H9 (cell line): ENCODE results near the gene RGS14. TPM values are rescaled to one million over a fixed set of nuclear protein-coding genes. Genes with fewer than 3 reads are reported as not detected.

Experiments used
- DNase-seq: peaks from one replicate; pipeline ENCODE4 v3.0.0-alpha.2; 2017
- H2AFZ ChIP-seq: one replicate; pipeline ENCODE4 v1.6.1; 2013; ENCODE audit warnings: mild to moderate bottlenecking, low read length, control low read depth, moderate library complexity
- H2AK5ac ChIP-seq: 2 replicates; pipeline ENCODE4 v1.6.1; 2013; ENCODE audit warnings: low read length, control low read depth, mixed read lengths; ENCODE audit not compliant: insufficient read length
- H2BK120ac ChIP-seq: one replicate; pipeline ENCODE4 v1.6.1; 2013; ENCODE audit warnings: low read depth, mild to moderate bottlenecking, low read length, control low read depth, inconsistent platforms; ENCODE audit not compliant: poor library complexity, severe bottlenecking
- H2BK12ac ChIP-seq: 2 replicates; pipeline ENCODE4 v1.6.1; 2013; ENCODE audit warnings: low read length, control low read depth, mixed read lengths, low read depth; ENCODE audit not compliant: insufficient read length
- H2BK15ac ChIP-seq: 2 replicates; pipeline ENCODE4 v1.6.1; 2013; ENCODE audit warnings: low read depth, low read length, control low read depth
- H2BK20ac ChIP-seq: one replicate; pipeline ENCODE4 v1.6.1; 2013; ENCODE audit warnings: low read depth, mild to moderate bottlenecking, low read length, control low read depth, inconsistent platforms; ENCODE audit not compliant: poor library complexity, severe bottlenecking
- H2BK5ac ChIP-seq: 2 replicates; pipeline ENCODE4 v1.6.1; 2013; ENCODE audit warnings: low read length, control low read depth, mixed read lengths; ENCODE audit not compliant: insufficient read length
- H3K14ac ChIP-seq: 2 replicates; pipeline ENCODE4 v1.6.1; 2013; ENCODE audit warnings: low read length, control low read depth; ENCODE audit not compliant: insufficient read depth
- H3K18ac ChIP-seq: 2 replicates; pipeline ENCODE4 v1.6.1; 2013; ENCODE audit warnings: low read depth, mild to moderate bottlenecking, mixed read lengths, low read length, control low read depth; ENCODE audit not compliant: insufficient read length
- H3K23ac ChIP-seq: 2 replicates; pipeline ENCODE4 v1.6.1; 2013; ENCODE audit warnings: low read length, control low read depth, mixed read lengths, low read depth; ENCODE audit not compliant: insufficient read length
- H3K23me2 ChIP-seq: 2 replicates; pipeline ENCODE4 v1.6.1; 2013; ENCODE audit warnings: low read depth, mild to moderate bottlenecking, mixed read lengths, low read length, control low read depth; ENCODE audit not compliant: insufficient read length, poor library complexity, severe bottlenecking
- H3K27ac ChIP-seq: 2 replicates; pipeline ENCODE4 v1.5.1; 2013; ENCODE audit warnings: low read length, control low read depth, mixed read lengths, low read depth; ENCODE audit not compliant: insufficient read length
- H3K27me3 ChIP-seq: 2 replicates; pipeline ENCODE4 v1.6.1; 2013; ENCODE audit warnings: low read length, control low read depth, inconsistent platforms; ENCODE audit not compliant: insufficient read depth
- H3K4ac ChIP-seq: 2 replicates; pipeline ENCODE4 v1.6.1; 2013; ENCODE audit warnings: low read depth, mild to moderate bottlenecking, control low read depth, inconsistent platforms, low read length, moderate library complexity
- H3K4me1 ChIP-seq: 2 replicates; pipeline ENCODE4 v1.6.1; 2013; ENCODE audit warnings: low read length, control low read depth, inconsistent platforms; ENCODE audit not compliant: insufficient read depth
- H3K4me2 ChIP-seq: 2 replicates; pipeline ENCODE4 v1.6.1; 2013; ENCODE audit warnings: low read length, control low read depth, mixed read lengths; ENCODE audit not compliant: insufficient read length, insufficient read depth
- H3K56ac ChIP-seq: 2 replicates; pipeline ENCODE4 v1.6.1; 2013; ENCODE audit warnings: low read depth, mild to moderate bottlenecking, mixed read lengths, low read length, control low read depth; ENCODE audit not compliant: insufficient read length
- H3K79me1 ChIP-seq: 2 replicates; pipeline ENCODE4 v1.6.1; 2013; ENCODE audit warnings: low read depth, mild to moderate bottlenecking, moderate library complexity, low read length, control low read depth, inconsistent platforms; ENCODE audit not compliant: insufficient read depth, poor library complexity, severe bottlenecking
- H3K79me2 ChIP-seq: 2 replicates; pipeline ENCODE4 v1.6.1; 2013; ENCODE audit warnings: low read length, control low read depth, inconsistent platforms; ENCODE audit not compliant: insufficient read depth
- H3K9ac ChIP-seq: 2 replicates; pipeline ENCODE4 v1.6.1; 2013; ENCODE audit warnings: low read length, control low read depth, mixed read lengths; ENCODE audit not compliant: insufficient read length; ENCODE audit errors: extremely low read depth
- H3K9me3 ChIP-seq: one replicate; pipeline ENCODE4 v1.6.1; 2013; ENCODE audit warnings: low read depth, low read length, inconsistent platforms; ENCODE audit not compliant: control insufficient read depth
- H3T11ph ChIP-seq: one replicate; pipeline ENCODE4 v1.6.1; 2013; ENCODE audit warnings: mild to moderate bottlenecking, low read length, control low read depth, inconsistent platforms
- H4K20me1 ChIP-seq: one replicate; pipeline ENCODE4 v1.6.1; 2013; ENCODE audit not compliant: control insufficient read depth, insufficient read length, insufficient read depth
- H4K5ac ChIP-seq: 2 replicates; pipeline ENCODE4 v1.6.1; 2013; ENCODE audit warnings: low read depth, mild to moderate bottlenecking, mixed read lengths, low read length, control low read depth; ENCODE audit not compliant: insufficient read length
- H4K8ac ChIP-seq: replicated peaks from 2 replicates; pipeline ENCODE4 v1.6.1; 2013; ENCODE audit warnings: low read length, control low read depth, mixed read lengths, low read depth; ENCODE audit not compliant: insufficient read length
- H4K91ac ChIP-seq: 2 replicates; pipeline ENCODE4 v1.6.1; 2013; ENCODE audit warnings: low read depth, mild to moderate bottlenecking, moderate library complexity, mixed read lengths, low read length, control low read depth; ENCODE audit not compliant: insufficient read length
- H3K27ac Mint-ChIP-seq, 3 experiments: 2 replicates in 2 of 3; 3 replicates in 1 of 3; pipeline ENCODE4 v1.8.0; 2020 to 2021; ENCODE audit warnings: mixed read lengths in 3 of 3, mild to moderate bottlenecking in 1 of 3, moderate library complexity in 1 of 3
- H3K27me3 Mint-ChIP-seq: 2 replicates; pipeline ENCODE4 v1.8.0; 2021; ENCODE audit warnings: low read depth, mild to moderate bottlenecking, moderate library complexity, mixed read lengths
- H3K36me3 Mint-ChIP-seq, 3 experiments: 2 replicates in 2 of 3; 3 replicates in 1 of 3; pipeline ENCODE4 v1.8.0; 2020 to 2021; ENCODE audit warnings: low read depth in 3 of 3, mixed read lengths in 3 of 3; ENCODE audit not compliant: insufficient read depth in 1 of 3
- H3K4me1 Mint-ChIP-seq, 2 experiments: 2 replicates each; pipeline ENCODE4 v1.8.0; 2020; ENCODE audit warnings: mixed read lengths in 2 of 2
- H3K4me3 Mint-ChIP-seq, 2 experiments: 2 replicates in 1 of 2; 3 replicates in 1 of 2; pipeline ENCODE4 v1.8.0; 2020 to 2021; ENCODE audit warnings: mild to moderate bottlenecking in 2 of 2, mixed read lengths in 2 of 2, moderate library complexity in 1 of 2
- H3K9me3 Mint-ChIP-seq, 2 experiments: 2 replicates in 1 of 2; 3 replicates in 1 of 2; pipeline ENCODE4 v1.8.0; 2020; ENCODE audit warnings: mild to moderate bottlenecking in 2 of 2, mixed read lengths in 2 of 2, moderate library complexity in 1 of 2
- CTCF ChIP-seq: fragments of 200-600 bp; sonication (generic); conservative IDR thresholded peaks from 3 replicates; pipeline ENCODE4 v1.8.0; 2021; ENCODE audit warnings: antibody characterized with exemption, mild to moderate bottlenecking
- WGBS: extraction: QIAGEN DNeasy Blood & Tissue Kit; methylation state at CpG from one replicate; pipeline ENCODE4 v1.1.7; 2013; ENCODE audit warnings: missing lambda C conversion rate, low lambda C conversion rate, mixed read lengths; ENCODE audit not compliant: insufficient read length; ENCODE audit errors: extremely low coverage; 5-methylcytosine and 5-hydroxymethylcytosine counted together
- total RNA-seq: library from RNA; stranded (reverse); gene quantifications from 2 replicates; pipeline ENCODE4 v1.2.1, GENCODE V29; 2021

RGS14 gene
- total RNA-seq, 1 experiment from 2014 or later, result 12.3 TPM

- no peak overlapping the region for H2BK12ac ChIP-seq
- peak overlapping the region; percentile 63 to 89 for H3K4me3 Mint-ChIP-seq
- H2BK5ac ChIP-seq, result no peak overlapping the region
- H4K91ac ChIP-seq, result no peak overlapping the region
- peaks cover 23% of the 10 kb centered on the region for H3K23me2 ChIP-seq
- H3K27ac ChIP-seq, result no peak overlapping the region
- no peak overlapping the region for H4K5ac ChIP-seq
- no peak overlapping the region for H3K23ac ChIP-seq
- no peak overlapping the region for H4K8ac ChIP-seq
- H3K4me1 ChIP-seq, result no peaks in the 10 kb centered on the region
- no peak overlapping the region for H2AK5ac ChIP-seq
- no CpG with 5 or more reads among the region's 49 CpGs for whole genome bisulfite sequencing
- no peaks in the 10 kb centered on the region for H4K20me1 ChIP-seq
- H2BK15ac ChIP-seq, result no peak overlapping the region
- peak; percentile 72 for TF ChIP-seq CTCF
- H3K36me3 Mint-ChIP-seq, result no peaks in the 10 kb centered on the region
- peaks cover 12% of the 10 kb centered on the region; the same call in 1 of the 2 replicates for H3K27me3 ChIP-seq
- no peak overlapping the region for H3K14ac ChIP-seq
- no peak overlapping the region for H3K56ac ChIP-seq
- peak; percentile 92 for DNase-seq
- H3K27me3 Mint-ChIP-seq, result peaks cover 77% of the 10 kb centered on the region
- H3K18ac ChIP-seq, result peak overlapping the region; percentile 21
- H3T11ph ChIP-seq, result no peak overlapping the region
- H3K4me1 Mint-ChIP-seq, result peaks cover 10 to 11% of the 10 kb centered on the region in 2 experiments
- no peak overlapping the region for H3K4ac ChIP-seq
- peak overlapping the region; percentile 19 for H2AFZ ChIP-seq
- no peak overlapping the region for H2BK20ac ChIP-seq
- no peaks in the 10 kb centered on the region for H3K79me2 ChIP-seq
- H3K9ac ChIP-seq, result no peak overlapping the region
- peak overlapping the region; percentile 60 for H3K4me2 ChIP-seq
- H2BK120ac ChIP-seq, result no peak overlapping the region
- no peaks in the 10 kb centered on the region for H3K79me1 ChIP-seq
- H3K9me3 Mint-ChIP-seq, result peaks cover 0 to 2% of the 10 kb centered on the region in 2 experiments; a peak in 2 of 5 replicates
- no peak overlapping the region for H3K27ac Mint-ChIP-seq
- H3K9me3 ChIP-seq, result no peaks in the 10 kb centered on the region
Measured at GRCh38 chr5:177402271-177403043, 44.7 kb downstream of the RGS14 start.
